HG02588 (cell line): ENCODE data around the gene PIGZ.
A peak's percentile ranks its signal among the peaks of the same experiment; 100 is the strongest.
"Not testable (repeated sequence)": the region's sequence is repeated elsewhere in the genome, so short reads cannot be mapped to it uniquely, and the experiment has no call there.

Source experiments
- ATAC-seq: cut with Tn5 transposase; IDR thresholded peaks from one replicate; pipeline ENCODE4 v1.9.1; 2021; ENCODE audit warnings: mild to moderate bottlenecking, moderate library complexity; ENCODE audit not compliant: unreplicated experiment

PIGZ gene

GRCh38 chr3:196962108-196962929 lies 6.3 kb downstream of the PIGZ start:
- ATAC-seq = no peak

DNA sequence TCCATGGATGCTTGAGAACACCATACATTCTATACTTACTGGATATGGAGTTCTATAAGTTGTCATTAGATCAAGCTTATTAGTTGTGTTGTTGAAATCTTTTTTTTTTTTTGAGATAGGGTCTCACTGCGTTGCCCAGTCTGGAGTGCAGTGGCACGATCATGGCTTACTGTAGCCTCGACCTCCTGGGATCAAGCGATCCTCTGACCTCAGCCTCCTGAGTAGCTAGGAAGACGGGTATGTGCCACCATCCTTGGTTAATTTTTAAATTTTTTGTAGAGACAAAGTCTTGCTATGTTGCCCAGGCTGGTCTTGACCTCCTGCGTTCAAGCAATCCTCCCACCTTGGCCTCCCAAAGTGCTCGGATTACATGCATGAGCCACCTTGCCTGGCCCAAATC lies 13.8 kb downstream of the PIGZ start:
- no peak for ATAC-seq

DNA sequence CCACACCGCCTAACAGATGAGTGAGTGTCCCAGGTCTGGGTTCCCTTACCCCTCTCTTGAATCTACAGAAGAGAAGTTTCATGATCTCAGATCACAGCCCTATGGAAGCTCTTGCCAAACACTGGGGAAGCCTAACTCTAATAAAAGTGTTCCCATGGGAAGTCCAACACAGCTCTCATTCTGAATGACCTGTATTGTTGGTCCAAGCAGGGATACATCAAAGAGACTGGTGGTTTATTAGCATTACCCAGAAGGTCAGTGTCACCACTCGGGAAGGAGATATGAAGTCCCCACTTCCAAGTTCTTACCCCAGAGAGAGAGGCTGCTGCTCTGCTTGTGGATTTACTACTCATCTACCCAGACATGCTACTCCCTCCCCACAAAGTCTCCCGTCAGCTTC lies 17.3 kb downstream of the PIGZ start:
- ATAC-seq = no peak

- ATAC-seq = no peak
These were observed 18.9 kb downstream of the PIGZ start for GRCh38 chr3:196949750-196950149.

- ATAC-seq = no peak
These were observed 19.4 kb downstream of the PIGZ start for GRCh38 chr3:196949285-196949619.

GRCh38 chr3:196948442-196949284 lies 20.0 kb downstream of the PIGZ start:
- no peak for ATAC-seq

DNA sequence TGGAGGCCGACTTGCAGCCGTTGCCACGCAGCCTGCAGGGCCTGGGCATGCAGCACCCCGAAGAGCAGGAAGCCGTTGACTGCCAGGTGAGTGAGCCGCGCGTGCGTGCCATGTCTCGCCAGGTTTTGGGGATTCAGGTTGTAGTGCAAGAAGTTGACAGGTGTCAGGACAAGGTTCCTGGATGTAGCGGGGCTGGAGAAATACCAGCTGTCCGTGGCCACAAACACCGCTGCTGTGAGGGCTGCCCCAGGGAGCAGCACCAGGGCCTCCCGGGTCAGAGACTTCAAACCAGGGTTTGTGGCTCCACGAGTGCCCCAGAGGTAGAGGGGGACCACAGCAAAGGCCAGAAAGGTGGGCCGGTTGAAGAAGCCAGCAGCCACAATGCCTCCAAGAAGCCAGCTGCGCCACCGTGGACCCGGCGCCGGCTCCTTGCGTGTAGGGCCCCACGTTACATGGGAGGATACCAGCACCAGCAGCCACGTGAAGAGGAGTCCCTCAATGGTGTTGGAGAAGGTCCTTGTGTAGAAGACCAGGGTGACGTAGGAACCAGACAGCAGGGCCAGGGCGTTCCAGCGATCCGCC lies 20.7 kb downstream of the PIGZ start:
- ATAC-seq = no peak

DNA sequence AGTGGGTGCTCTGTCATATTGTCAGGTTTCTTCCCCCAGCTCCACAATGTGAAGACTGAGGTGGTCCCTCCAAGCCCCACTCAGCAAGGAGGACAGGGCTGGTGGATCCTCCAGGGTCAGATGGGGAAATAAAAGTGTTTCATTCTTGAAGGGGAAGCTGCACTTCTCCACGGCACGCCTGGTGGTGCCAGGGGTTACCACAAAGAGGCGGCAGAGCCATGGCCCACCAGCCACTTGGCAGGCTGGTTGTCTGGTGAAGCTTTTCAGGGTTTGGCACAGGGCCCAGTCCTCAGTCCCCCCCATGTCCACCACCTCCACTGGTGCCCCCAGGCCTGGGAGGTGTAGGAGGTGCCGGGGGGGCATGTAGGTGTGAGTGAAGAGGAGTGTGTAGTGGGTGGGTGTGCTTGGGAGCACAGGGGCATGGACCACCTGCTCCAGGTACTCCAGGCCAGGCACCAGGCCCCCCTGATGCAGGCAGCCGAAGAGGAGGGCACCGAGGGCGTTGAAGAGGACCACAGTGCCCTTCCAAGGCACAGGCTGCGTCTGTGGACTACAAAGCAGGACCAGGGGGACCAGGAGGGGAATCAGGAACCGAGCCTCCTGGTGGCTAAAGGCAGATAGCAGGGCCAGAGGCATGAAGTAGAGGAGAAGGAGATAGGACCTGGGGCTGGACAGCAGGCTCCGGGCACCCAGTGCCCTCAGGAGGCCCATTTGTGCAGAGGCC lies 21.3 kb downstream of the PIGZ start:
- no peak for ATAC-seq

DNA sequence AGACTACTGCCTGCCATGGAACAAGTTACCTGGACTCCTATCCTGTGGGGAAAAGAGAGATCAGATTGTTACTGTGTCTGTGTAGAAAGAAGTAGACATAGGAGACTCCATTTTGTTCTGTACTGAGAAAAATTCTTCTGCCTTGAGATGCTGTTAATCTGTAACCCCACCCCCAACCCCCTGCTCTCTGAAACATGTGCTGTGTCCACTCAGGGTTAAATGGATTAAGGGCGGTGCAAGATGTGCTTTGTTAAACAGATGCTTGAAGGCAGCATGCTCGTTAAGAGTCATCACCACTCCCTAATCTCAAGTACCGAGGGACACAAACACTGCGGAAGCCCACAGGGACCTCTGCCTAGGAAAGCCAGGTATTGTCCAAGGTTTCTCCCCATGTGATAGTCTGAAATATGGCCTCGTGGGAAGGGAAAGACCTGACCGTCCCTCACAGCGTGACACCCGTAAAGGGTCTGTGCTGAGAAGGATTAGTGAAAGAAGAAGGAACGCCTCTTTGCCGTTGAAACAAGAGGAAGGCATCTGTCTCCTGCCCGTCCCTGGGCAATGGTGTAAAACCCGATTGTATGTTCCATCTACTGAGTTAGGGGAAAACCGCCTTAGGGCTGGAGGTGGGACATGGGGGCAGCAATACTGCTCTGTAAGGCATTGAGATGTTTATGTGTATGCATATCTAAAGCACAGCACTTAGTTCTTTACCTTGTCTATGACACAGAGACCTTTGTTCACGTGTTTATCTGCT lies 24.4 kb downstream of the PIGZ start:
- ATAC-seq = not testable (repeated sequence)

GRCh38 chr3:196942915-196943277 lies 25.7 kb downstream of the PIGZ start:
- ATAC-seq = peak; percentile 13

- peak; percentile 83 for ATAC-seq
These were observed 26.3 kb downstream of the PIGZ start, which contains the start of gene NCBP2 for GRCh38 chr3:196942226-196942914. NCBP2 (minus strand) TSS chr3:196942528; CDS start chr3:196942503, 25 bp downstream.

DNA sequence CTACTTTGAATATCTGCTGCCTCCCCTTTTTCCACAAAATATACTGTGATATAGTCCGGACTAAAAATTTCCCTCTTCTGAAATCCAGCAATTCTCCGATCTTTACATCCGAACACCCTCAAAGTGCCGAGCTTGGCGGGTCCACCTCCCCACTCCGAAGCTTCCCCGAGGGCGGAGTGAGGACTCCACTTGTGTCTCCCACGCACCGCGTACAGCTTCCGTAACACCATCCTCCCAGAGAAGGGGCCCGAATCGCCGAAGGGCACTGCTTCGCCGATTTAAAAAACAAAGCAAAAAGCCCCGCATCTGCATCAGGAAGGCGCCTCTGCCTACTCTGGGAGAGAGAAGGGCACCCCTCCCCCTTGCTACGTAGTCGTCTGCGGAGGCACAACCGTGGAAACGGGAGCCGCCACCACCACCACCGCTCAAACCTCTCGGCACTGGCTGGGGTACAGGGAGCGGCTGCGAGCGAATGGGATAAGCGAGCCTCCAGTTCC lies 26.9 kb downstream of the PIGZ start:
- peak; percentile 20 for ATAC-seq

GRCh38 chr3:196938576-196938975 lies 30.1 kb downstream of the PIGZ start:
- no peak for ATAC-seq

DNA sequence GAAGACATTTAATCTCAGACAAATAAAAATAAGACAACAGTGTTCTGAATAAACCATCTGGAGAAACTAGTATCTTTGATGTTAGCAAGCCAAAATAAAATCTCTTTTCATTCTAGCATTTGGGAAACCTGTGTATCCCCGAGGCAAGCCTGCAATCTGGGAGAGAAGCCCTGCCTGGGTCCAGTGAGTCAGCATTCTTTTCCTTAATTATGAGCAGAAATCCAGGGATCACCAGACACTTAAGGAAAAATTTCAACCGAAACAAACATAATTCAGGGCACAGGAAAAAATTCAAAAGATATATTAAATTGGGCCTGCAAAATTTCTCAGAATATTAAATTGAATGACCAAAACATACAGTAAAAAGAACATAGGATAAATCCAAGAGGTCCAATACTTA lies 30.5 kb downstream of the PIGZ start:
- no peak for ATAC-seq

DNA sequence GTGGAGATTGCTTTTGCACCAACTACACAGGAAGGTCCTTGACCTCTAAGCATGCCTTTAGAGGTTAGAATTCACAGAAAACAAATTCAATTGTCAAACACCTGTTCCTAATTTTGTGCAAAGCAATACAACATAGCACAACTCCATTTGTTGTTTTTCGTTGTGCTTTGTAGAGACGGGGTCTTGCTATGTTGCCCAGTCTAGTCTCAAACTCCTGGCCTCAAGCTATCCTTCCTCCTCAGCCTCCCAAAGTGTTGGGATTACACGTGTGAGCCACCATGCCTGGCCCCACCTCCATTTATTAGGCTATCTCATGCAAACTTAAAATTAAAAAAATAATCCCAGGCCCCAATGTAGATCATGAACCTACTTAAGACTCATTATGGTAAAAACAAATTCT lies 32.3 kb downstream of the PIGZ start:
- ATAC-seq = no peak

- ATAC-seq = peak; percentile 46
These were observed 36.0 kb downstream of the PIGZ start for GRCh38 chr3:196932600-196932999.

DNA sequence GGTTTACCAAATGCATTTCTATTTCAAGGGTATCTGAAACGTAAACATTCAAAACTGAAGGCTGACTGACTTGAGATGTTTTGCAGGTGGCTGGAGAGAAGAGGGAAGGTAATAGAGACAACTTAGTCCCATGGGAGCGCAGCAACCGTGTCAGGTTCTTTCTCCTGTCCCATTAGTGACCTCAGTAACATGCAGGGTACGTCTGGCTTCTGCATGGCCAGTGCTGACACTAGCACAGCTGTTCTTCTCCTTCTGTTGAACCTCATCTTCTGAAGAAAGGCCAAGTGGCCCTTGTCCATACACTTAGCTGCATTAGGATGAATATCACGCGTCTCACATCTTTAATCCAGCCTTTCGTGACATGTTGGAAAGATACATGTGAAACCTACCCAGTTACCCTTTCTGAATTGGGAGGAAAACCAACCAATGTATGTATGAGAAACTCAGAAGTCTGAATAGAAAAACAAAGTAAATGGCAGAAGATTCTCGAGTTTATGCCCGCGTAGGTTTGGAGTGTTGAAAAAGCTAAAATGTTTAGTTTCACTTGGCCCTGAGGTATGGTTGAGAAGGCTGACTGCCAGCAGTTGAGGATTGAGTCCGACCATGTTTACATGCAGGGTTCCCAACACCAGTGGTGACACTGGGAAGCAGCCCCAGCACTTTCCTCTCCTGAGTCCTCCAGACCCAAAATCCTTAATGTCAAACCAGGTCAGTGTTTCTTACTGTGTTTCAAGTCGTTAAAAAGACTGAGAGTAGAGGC lies 36.6 kb downstream of the PIGZ start:
- ATAC-seq = peak; percentile 68

DNA sequence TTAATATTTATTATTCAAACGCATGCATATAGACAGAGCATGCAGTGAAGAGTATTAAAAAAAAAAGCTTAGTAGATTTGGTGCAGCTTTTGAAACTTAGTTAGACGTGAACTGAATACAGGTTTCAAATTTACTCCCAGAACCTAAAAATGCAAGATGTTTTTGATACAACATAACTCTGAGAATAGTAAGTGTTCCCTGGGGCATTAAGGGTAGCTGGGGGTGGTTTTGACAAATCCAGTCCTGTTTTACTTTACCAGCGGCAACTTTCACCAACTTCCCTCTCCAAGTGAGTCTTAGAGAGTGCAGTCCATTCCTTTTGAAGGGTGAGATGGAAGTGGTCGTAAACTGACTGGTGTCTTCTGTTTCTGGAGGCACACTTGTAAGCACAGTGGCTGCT lies 37.5 kb downstream of the PIGZ start:
- ATAC-seq = no peak
